ENCODE results near the gene COQ6. TPM values are rescaled to one million over a fixed set of nuclear protein-coding genes. Genes with fewer than 3 reads are reported as not detected.

COQ6 gene
- total RNA-seq, 1 donor from 2014 or later, result 13.7 TPM

DNA sequence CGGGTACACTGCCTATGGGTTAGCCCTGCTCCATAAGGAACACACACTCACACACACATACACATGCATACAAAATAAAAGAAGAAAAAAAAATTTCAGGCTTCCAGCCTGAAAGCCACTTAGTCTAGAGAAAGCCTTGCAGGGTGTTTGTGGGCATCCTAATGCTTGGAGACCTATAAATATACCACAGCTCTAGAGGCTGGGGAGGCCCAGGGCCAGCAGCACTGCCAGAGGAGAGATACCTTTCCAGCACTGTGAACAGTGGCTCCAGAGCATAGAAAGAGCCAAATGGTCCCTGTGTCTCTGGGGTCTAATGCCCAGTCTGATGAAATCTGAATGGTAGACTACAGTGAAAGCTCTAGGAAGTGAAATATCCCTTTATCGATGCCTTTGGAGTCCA is 13.1 kb upstream of the COQ6 start:
- TF ChIP-seq, protein P1, sequence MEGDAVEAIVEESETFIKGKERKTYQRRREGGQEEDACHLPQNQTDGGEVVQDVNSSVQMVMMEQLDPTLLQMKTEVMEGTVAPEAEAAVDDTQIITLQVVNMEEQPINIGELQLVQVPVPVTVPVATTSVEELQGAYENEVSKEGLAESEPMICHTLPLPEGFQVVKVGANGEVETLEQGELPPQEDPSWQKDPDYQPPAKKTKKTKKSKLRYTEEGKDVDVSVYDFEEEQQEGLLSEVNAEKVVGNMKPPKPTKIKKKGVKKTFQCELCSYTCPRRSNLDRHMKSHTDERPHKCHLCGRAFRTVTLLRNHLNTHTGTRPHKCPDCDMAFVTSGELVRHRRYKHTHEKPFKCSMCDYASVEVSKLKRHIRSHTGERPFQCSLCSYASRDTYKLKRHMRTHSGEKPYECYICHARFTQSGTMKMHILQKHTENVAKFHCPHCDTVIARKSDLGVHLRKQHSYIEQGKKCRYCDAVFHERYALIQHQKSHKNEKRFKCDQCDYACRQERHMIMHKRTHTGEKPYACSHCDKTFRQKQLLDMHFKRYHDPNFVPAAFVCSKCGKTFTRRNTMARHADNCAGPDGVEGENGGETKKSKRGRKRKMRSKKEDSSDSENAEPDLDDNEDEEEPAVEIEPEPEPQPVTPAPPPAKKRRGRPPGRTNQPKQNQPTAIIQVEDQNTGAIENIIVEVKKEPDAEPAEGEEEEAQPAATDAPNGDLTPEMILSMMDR (IDR thresholded peaks at IDR 0.05; ENCODE audit: partially characterized antibody, unreplicated experiment), result no peak
- no peak for DNase-seq
- H3K36me3 Mint-ChIP-seq (ENCODE audit: unreplicated experiment), result no peaks in the 10 kb centered on the region
- H3K4me3 Mint-ChIP-seq (ENCODE audit: unreplicated experiment), result no peak overlapping the region
- H3K9me3 Mint-ChIP-seq (ENCODE audit: unreplicated experiment), result peaks cover 2% of the 10 kb centered on the region
- no peaks in the 10 kb centered on the region for H3K27me3 Mint-ChIP-seq (ENCODE audit: unreplicated experiment)
- no peaks in the 10 kb centered on the region for H3K4me1 Mint-ChIP-seq (ENCODE audit: low read depth, unreplicated experiment)
- H3K27ac Mint-ChIP-seq (ENCODE audit: unreplicated experiment), result no peak overlapping the region

DNA sequence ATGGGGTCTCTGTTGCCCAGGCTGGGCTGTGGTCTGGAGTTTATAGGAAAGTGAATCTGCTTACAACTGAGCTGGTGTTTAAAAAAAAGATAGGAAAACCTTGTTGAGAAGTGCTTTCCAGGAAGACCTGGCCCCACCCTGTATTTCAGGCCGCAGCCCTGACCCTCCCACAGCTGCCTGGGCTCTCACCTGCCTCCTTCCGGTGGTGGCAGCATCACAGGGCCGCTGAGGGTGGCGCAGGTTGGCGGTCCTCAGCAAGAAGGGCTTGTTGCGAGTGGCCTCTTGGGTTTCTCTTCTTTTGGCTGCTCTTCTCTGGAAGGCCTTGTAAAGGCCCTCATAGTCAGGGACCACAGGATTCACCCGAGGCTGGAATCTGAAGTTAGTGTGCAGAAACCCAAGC is 7.9 kb upstream of the COQ6 start:
- DNase-seq, result no peak
- H3K27me3 Mint-ChIP-seq (ENCODE audit: unreplicated experiment), result peaks cover 6% of the 10 kb centered on the region
- H3K27ac Mint-ChIP-seq (ENCODE audit: unreplicated experiment), result no peak overlapping the region
- no peaks in the 10 kb centered on the region for H3K9me3 Mint-ChIP-seq (ENCODE audit: unreplicated experiment)
- H3K4me3 Mint-ChIP-seq (ENCODE audit: unreplicated experiment), result no peak overlapping the region
- TF ChIP-seq, protein P1 (IDR thresholded peaks at IDR 0.05; ENCODE audit: partially characterized antibody, unreplicated experiment), result no peak
- no peaks in the 10 kb centered on the region for H3K36me3 Mint-ChIP-seq (ENCODE audit: unreplicated experiment)
- no peaks in the 10 kb centered on the region for H3K4me1 Mint-ChIP-seq (ENCODE audit: low read depth, unreplicated experiment)

DNA sequence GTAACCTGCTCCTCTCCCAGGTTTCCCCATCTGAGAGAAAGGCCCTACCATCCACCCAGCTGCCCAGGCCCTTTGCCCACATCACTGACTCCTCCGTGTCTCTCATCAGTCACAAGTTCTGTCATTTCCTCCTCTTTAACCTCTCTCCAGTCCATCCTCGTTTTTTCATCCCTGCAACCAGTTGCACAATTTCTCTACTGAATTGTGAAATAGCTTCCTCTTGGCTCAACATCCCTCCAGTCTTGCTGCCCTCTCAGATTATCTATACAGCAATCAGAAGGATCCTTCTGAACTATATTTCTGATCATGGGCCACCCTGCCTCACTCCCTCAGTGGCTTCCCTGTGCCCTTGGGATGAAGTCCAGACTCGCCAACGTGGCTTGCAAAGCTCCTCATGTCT is 7.0 kb upstream of the COQ6 start:
- TF ChIP-seq, protein P1 (IDR thresholded peaks at IDR 0.05; ENCODE audit: partially characterized antibody, unreplicated experiment), result no peak
- no peak overlapping the region for H3K27ac Mint-ChIP-seq (ENCODE audit: unreplicated experiment)
- H3K4me3 Mint-ChIP-seq (ENCODE audit: unreplicated experiment), result no peak overlapping the region
- no peaks in the 10 kb centered on the region for H3K4me1 Mint-ChIP-seq (ENCODE audit: low read depth, unreplicated experiment)
- no peak for DNase-seq
- H3K36me3 Mint-ChIP-seq (ENCODE audit: unreplicated experiment), result no peaks in the 10 kb centered on the region
- no peaks in the 10 kb centered on the region for H3K9me3 Mint-ChIP-seq (ENCODE audit: unreplicated experiment)
- H3K27me3 Mint-ChIP-seq (ENCODE audit: unreplicated experiment), result peaks cover 6% of the 10 kb centered on the region

DNA sequence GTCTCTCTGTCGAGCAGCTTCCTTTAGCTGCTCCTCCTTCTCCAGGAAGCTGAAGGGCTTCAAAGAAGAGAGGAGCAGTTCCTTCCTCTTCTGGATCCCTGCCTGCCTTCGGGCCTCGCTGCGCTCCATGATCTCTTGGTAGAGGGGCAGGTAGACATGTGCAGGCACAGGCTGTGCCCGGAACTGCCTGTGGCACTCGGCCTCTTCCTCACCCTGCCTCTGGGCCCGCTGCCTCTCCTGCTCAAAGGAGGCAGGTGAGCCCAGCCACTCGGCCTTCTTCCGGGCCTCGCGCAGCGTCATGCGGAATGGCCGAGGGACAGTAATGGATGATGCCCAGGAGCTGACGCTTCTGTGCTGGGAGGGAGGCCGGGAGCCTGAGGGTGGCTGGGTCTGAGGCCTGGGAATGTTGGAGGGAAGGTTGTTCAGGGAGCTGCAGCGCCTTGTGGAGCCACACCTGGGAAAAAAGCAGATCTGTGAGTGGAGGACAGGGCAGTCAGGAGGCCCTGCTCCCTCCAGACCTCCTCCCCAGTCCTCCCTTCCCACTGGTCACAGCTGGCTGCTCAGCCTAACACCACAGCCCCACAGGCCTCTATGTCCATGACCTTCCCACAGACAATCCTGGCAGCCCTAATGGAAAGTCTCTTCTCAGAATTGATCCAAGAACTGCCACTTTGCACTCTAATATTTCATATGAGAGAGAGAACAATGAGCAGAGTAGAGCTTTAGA is 5.5 kb upstream of the COQ6 start:
- Mint-ChIP-seq H3K9me3 (ENCODE audit: unreplicated experiment) (no peaks in the 10 kb centered on the region), H3K27me3 (ENCODE audit: unreplicated experiment) (peaks cover 6% of the 10 kb centered on the region), H3K4me1 (ENCODE audit: low read depth, unreplicated experiment) (no peaks in the 10 kb centered on the region), H3K27ac (ENCODE audit: unreplicated experiment) (no peak overlapping the region), H3K4me3 (ENCODE audit: unreplicated experiment) (no peak overlapping the region), H3K36me3 (ENCODE audit: unreplicated experiment) (no peaks in the 10 kb centered on the region)
- TF ChIP-seq, protein P1 (IDR thresholded peaks at IDR 0.05; ENCODE audit: partially characterized antibody, unreplicated experiment), result no peak
- no peak for DNase-seq

DNA sequence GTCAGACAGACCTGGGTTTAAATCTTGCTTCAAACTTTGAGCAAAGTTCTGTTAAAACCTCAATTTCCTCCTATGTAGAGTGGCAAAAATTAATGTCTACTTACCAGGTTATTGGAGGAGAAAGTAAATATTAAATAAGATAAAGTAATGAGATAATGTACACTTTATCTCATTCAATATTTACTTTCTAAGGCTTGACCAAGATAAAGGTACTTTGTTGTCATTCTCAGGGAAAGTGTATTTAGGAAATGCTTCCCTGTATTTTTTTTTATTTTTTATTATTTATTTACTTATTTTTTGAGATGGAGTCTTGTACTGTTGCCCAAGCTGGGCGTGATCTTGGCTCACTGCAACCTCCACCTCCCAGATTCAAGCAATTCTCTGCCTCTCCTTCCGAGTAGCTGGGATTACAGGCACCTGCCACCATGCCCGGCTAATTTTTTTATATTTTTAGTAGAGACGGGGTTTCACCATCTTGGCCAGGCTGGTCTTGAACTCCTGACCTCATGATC is 4.9 kb upstream of the COQ6 start:
- H3K27ac Mint-ChIP-seq (ENCODE audit: unreplicated experiment), result no peak overlapping the region
- TF ChIP-seq, protein P1 (IDR thresholded peaks at IDR 0.05; ENCODE audit: partially characterized antibody, unreplicated experiment), result no peak
- no peaks in the 10 kb centered on the region for H3K36me3 Mint-ChIP-seq (ENCODE audit: unreplicated experiment)
- peaks cover 4% of the 10 kb centered on the region for H3K9me3 Mint-ChIP-seq (ENCODE audit: unreplicated experiment)
- peaks cover 6% of the 10 kb centered on the region for H3K27me3 Mint-ChIP-seq (ENCODE audit: unreplicated experiment)
- DNase-seq, result no peak
- no peak overlapping the region for H3K4me3 Mint-ChIP-seq (ENCODE audit: unreplicated experiment)
- no peaks in the 10 kb centered on the region for H3K4me1 Mint-ChIP-seq (ENCODE audit: low read depth, unreplicated experiment)

Measured in glutamatergic neuron (in vitro differentiated cells).